ENCODE measurements around the gene METTL16. TPM values are rescaled to one million over a fixed set of nuclear protein-coding genes. Genes with fewer than 3 reads are reported as not detected.

The METTL16 gene
- total and polyA plus RNA-seq, 2 of the 4 experiments (the other 2 are of a cell fraction) = 11.8 to 15.4 TPM

DNA sequence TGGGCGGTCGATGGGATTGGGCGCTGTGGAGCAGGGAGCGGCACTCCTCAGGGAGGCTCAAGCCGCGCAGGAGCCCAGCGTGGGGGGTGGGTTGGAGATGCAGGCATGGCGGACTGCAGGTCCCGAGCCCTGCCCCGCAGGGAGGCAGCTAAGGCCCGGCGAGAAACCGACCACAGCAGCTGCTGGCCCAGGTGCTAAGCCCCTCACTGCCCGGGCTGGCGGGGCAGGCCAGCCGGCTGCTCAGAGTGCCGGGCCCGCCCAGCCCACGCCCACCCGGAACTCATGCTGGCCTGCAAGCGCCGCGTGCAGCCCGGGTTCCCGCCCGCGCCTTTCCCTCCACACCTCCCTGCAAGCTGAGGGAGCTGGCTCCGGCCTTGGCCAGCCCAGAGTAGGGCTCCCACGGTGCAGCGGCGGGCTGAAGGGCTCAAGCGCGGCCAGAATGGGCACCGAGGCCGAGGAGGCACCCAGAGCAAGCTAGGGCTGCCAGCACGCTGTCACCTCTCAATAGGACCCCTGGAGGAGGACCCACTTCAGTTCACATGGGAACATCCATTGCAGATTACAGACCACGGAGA, 20.5 kb upstream of the METTL16 start:
- WGBS, 2 experiments (ENCODE audit: extremely low coverage in 2 of 2, insufficient read length in 1 of 2) = 80% methylated on average over 2 of the region's 37 CpGs; no CpG with 5 or more reads in 1 of the 2 experiments
- no peak overlapping the region for H2BK15ac ChIP-seq (ENCODE audit: low read depth, low read length)
- dilution Hi-C loops (cut with HindIII; ENCODE audit: low sequenced_read_pairs, unreplicated experiment) = no loop called here
- no peak for TF ChIP-seq RFX5 (IDR thresholded peaks at IDR 0.05; ENCODE audit: low read depth, low read length)
- TF ChIP-seq NFE2L2 (IDR thresholded peaks at IDR 0.05; ENCODE audit: low read depth, low read length) = no peak
- TF ChIP-seq RAD21 (IDR thresholded peaks at IDR 0.05; ENCODE audit: low read length) = no peak
- TF ChIP-seq, protein P1, sequence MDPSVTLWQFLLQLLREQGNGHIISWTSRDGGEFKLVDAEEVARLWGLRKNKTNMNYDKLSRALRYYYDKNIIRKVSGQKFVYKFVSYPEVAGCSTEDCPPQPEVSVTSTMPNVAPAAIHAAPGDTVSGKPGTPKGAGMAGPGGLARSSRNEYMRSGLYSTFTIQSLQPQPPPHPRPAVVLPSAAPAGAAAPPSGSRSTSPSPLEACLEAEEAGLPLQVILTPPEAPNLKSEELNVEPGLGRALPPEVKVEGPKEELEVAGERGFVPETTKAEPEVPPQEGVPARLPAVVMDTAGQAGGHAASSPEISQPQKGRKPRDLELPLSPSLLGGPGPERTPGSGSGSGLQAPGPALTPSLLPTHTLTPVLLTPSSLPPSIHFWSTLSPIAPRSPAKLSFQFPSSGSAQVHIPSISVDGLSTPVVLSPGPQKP (IDR thresholded peaks at IDR 0.05; ENCODE audit: borderline replicate concordance, low read depth, low read length) = no peak
- TF ChIP-seq, protein P2, sequence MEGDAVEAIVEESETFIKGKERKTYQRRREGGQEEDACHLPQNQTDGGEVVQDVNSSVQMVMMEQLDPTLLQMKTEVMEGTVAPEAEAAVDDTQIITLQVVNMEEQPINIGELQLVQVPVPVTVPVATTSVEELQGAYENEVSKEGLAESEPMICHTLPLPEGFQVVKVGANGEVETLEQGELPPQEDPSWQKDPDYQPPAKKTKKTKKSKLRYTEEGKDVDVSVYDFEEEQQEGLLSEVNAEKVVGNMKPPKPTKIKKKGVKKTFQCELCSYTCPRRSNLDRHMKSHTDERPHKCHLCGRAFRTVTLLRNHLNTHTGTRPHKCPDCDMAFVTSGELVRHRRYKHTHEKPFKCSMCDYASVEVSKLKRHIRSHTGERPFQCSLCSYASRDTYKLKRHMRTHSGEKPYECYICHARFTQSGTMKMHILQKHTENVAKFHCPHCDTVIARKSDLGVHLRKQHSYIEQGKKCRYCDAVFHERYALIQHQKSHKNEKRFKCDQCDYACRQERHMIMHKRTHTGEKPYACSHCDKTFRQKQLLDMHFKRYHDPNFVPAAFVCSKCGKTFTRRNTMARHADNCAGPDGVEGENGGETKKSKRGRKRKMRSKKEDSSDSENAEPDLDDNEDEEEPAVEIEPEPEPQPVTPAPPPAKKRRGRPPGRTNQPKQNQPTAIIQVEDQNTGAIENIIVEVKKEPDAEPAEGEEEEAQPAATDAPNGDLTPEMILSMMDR (conservative IDR thresholded peaks at IDR 0.05; ENCODE audit: low read depth, low read length) = no peak
- TF ChIP-seq CHD1 (IDR thresholded peaks at IDR 0.05; ENCODE audit: low read depth, low read length) = no peak
- TF ChIP-seq SMC3 (IDR thresholded peaks at IDR 0.05; ENCODE audit: low read depth, low read length) = no peak
- TF ChIP-seq BHLHE40 (IDR thresholded peaks at IDR 0.05; ENCODE audit: low read depth, low read length) = no peak
- no peak for TF ChIP-seq MAZ (IDR thresholded peaks at IDR 0.05; ENCODE audit: borderline replicate concordance, low read depth, low read length)
- TF ChIP-seq MAFK (IDR thresholded peaks at IDR 0.05; ENCODE audit: low read depth, low read length) = no peak
- H3K18ac ChIP-seq (ENCODE audit: low read depth, low read length) = no peak overlapping the region
- H2AK9ac ChIP-seq (replicated peaks; ENCODE audit: low read depth, low read length, poor library complexity) = no peak overlapping the region
- H4K91ac ChIP-seq (ENCODE audit: insufficient read depth, low read depth, low read length) = no peak overlapping the region
- peaks cover 2% of the 10 kb centered on the region; the same call in 1 of the 2 replicates for H3K27me3 ChIP-seq (ENCODE audit: control insufficient read depth, insufficient read depth, low read length)
- H2BK5ac ChIP-seq (ENCODE audit: low read depth, low read length, poor library complexity, severe bottlenecking) = no peak overlapping the region
- H2BK120ac ChIP-seq (ENCODE audit: low read depth, low read length) = no peak overlapping the region
- BruUV-seq (replicated peaks) = no TSS peak
- H3K79me1 ChIP-seq (ENCODE audit: low read depth in 1 of 2, low read length in 2 of 2) = no peaks in the 10 kb centered on the region
- no peak overlapping the region for H3K9ac ChIP-seq (ENCODE audit: low read depth, low read length)
- no peak overlapping the region for H3K23ac ChIP-seq (ENCODE audit: low read depth, low read length)
- no peak overlapping the region for H3K4me3 ChIP-seq (ENCODE audit: insufficient read depth, low read depth, low read length)
- H3K4me2 ChIP-seq (ENCODE audit: low read depth, low read length) = no peak overlapping the region
- no peaks in the 10 kb centered on the region for H3K9me3 ChIP-seq (ENCODE audit: control insufficient read depth, insufficient read depth, low read length)
- H4K8ac ChIP-seq (ENCODE audit: low read depth in 2 of 2, low read length in 2 of 2) = no peak overlapping the region
- H3K4me1 ChIP-seq (ENCODE audit: control insufficient read depth, insufficient read depth, low read length) = no peaks in the 10 kb centered on the region
- H2AFZ ChIP-seq (replicated peaks; ENCODE audit: low read length, poor library complexity) = no peak overlapping the region
- H2BK20ac ChIP-seq (ENCODE audit: low read depth, low read length) = no peak overlapping the region
- H3K27ac ChIP-seq (ENCODE audit: insufficient read depth, low read length) = no peak overlapping the region
- intact Hi-C loops (cut with micrococcal nuclease) = no loop called here
- ChIA-PET POLR2A (ENCODE audit: unreplicated experiment) (no interaction called here), CTCF (no interaction called here)
- no peaks in the 10 kb centered on the region for H3K9me1 ChIP-seq (ENCODE audit: insufficient read depth, low read length)
- no peak overlapping the region for H3K14ac ChIP-seq (replicated peaks; ENCODE audit: low read depth, low read length)
- H4K20me1 ChIP-seq (ENCODE audit: insufficient read depth, low read length) = no peaks in the 10 kb centered on the region
- no peak overlapping the region for H2AK5ac ChIP-seq (ENCODE audit: low read depth, low read length)
- DNase-seq = no peak
- no peak overlapping the region for H3K4ac ChIP-seq (ENCODE audit: low read depth, low read length)
- no peak overlapping the region for H4K5ac ChIP-seq (ENCODE audit: low read depth, low read length)
- ATAC-seq (ENCODE audit: low read depth) = no peak
- in situ Hi-C loops (cut with MboI; ENCODE audit: low sequenced_read_pairs) = no loop called here
- no peak overlapping the region for H3K56ac ChIP-seq (ENCODE audit: extremely low read depth, insufficient read depth, low read length)
- H3K36me3 ChIP-seq (ENCODE audit: control insufficient read depth, insufficient read depth, low read length) = no peaks in the 10 kb centered on the region
